ENCODE results near the gene USB1.

Gene USB1

GRCh38 chr16:58051821-58052603 lies 50.8 kb downstream of the USB1 start:
- DNase-seq, result no peak

- DNase-seq, result no peak
Measured at GRCh38 chr16:58053682-58054005, 52.4 kb downstream of the USB1 start.

GRCh38 chr16:58054289-58054688 lies 53.1 kb downstream of the USB1 start:
- no peak for DNase-seq

- no peak for DNase-seq
Measured at GRCh38 chr16:58056580-58056979, 55.4 kb downstream of the USB1 start.

- no peak for DNase-seq
Measured at GRCh38 chr16:58057121-58057520, 55.9 kb downstream of the USB1 start.

GRCh38 chr16:58057784-58058183 lies 56.6 kb downstream of the USB1 start:
- no peak for DNase-seq

GRCh38 chr16:58062821-58063220 lies 61.6 kb downstream of the USB1 start:
- DNase-seq, result no peak

- DNase-seq, result no peak
Measured at GRCh38 chr16:58063377-58064076, 62.3 kb downstream of the USB1 start.

- no peak for DNase-seq
Measured at GRCh38 chr16:58070585-58070984, 69.4 kb downstream of the USB1 start.

Measured in NCI-H187 treated with DMSO at 0.1 percent for 48 hours (cell line).